GM23338 (cell line): ENCODE data around the gene LSP1.

ENCODE experiments used
- CTCF ChIP-seq, 2 experiments: fragments of 200-600 bp in 1 of 2; sonication (generic) in 1 of 2; conservative IDR thresholded peaks; 2 replicates each; pipeline versions ENCODE4 v1.5.1 to v1.6.1; 2016 to 2017; ENCODE audit warnings: antibody characterized with exemption in 2 of 2, low read depth in 2 of 2, mild to moderate bottlenecking in 2 of 2, moderate library complexity in 1 of 2
- ETS1 ChIP-seq: IDR thresholded peaks from 2 replicates; pipeline ENCODE4 v1.6.1; 2016; ENCODE audit warnings: antibody characterized with exemption
- EZH2 ChIP-seq: fragments of 200-600 bp; sonication (generic); IDR thresholded peaks from one replicate; pipeline ENCODE4 v1.8.0; 2017; ENCODE audit warnings: antibody characterized with exemption, mild to moderate bottlenecking, low read depth; ENCODE audit not compliant: unreplicated experiment
- EZH2phosphoT487 ChIP-seq: fragments of 200-600 bp; sonication (generic); IDR thresholded peaks from one replicate; pipeline ENCODE4 v1.8.1; 2018; ENCODE audit warnings: antibody characterized with exemption; ENCODE audit not compliant: unreplicated experiment
- JUNB ChIP-seq: IDR thresholded peaks from one replicate; pipeline ENCODE4 v1.6.1; 2016; ENCODE audit warnings: antibody characterized with exemption; ENCODE audit not compliant: unreplicated experiment
- POLR2AphosphoS5 ChIP-seq: IDR thresholded peaks from 2 replicates; pipeline ENCODE4 v1.6.1; 2016; ENCODE audit warnings: antibody characterized with exemption, low read depth
- REST ChIP-seq: IDR thresholded peaks from one replicate; pipeline ENCODE4 v1.6.1; 2018; ENCODE audit warnings: antibody characterized with exemption; ENCODE audit not compliant: unreplicated experiment

- TF ChIP-seq CTCF (conservative IDR thresholded peaks at IDR 0.05; ENCODE audit: low read depth in 2 of 2), result no peak
- TF ChIP-seq REST, result no peak
- TF ChIP-seq POLR2AphosphoS5, result no peak
- no peak for TF ChIP-seq JUNB
- no peak for TF ChIP-seq EZH2
- no peak for TF ChIP-seq EZH2phosphoT487
- TF ChIP-seq ETS1, result no peak
Measured at GRCh38 chr11:1928891-1929541, 76.1 kb downstream of the LSP1 start.
